ENCODE results near the gene CDH12. TPM values are rescaled to one million over a fixed set of nuclear protein-coding genes. Genes with fewer than 3 reads are reported as not detected.
"Not testable (repeated sequence)": the region's sequence is repeated elsewhere in the genome, so short reads cannot be mapped to it uniquely, and the experiment has no call there.

CDH12 gene
- total RNA-seq, 1 experiment from 2014 or later = not detected

GRCh38 chr5:22316294-22316693 lies 536.9 kb downstream of the CDH12 start:
- H4K20me1 ChIP-seq (ENCODE audit: control insufficient read depth, insufficient read depth, insufficient read length) = no peaks in the 10 kb centered on the region
- H4K5ac ChIP-seq (ENCODE audit: insufficient read length, low read depth, low read length) = no peak overlapping the region
- H3T11ph ChIP-seq (ENCODE audit: low read length) = no peak overlapping the region
- no peak overlapping the region for H2AFZ ChIP-seq (ENCODE audit: low read length)
- no peak overlapping the region for H3K27ac ChIP-seq (ENCODE audit: insufficient read length, low read depth, low read length)
- no peak overlapping the region for H2BK20ac ChIP-seq (ENCODE audit: low read depth, low read length, poor library complexity, severe bottlenecking)
- H3K9me3 ChIP-seq (ENCODE audit: control insufficient read depth, low read depth, low read length) = no peaks in the 10 kb centered on the region
- H2BK15ac ChIP-seq (ENCODE audit: low read depth, low read length) = no peak overlapping the region
- H3K23ac ChIP-seq (ENCODE audit: insufficient read length, low read depth, low read length) = no peak overlapping the region
- Mint-ChIP-seq H3K36me3 (ENCODE audit: insufficient read depth in 1 of 3, low read depth in 3 of 3) (no peaks in the 10 kb centered on the region), H3K9me3 (no peaks in the 10 kb centered on the region), H3K4me1 (no peaks in the 10 kb centered on the region), H3K27ac (no peak overlapping the region), H3K4me3 (no peak overlapping the region), H3K27me3 (ENCODE audit: low read depth) (no peaks in the 10 kb centered on the region)
- H2BK120ac ChIP-seq (ENCODE audit: low read depth, low read length, poor library complexity, severe bottlenecking) = no peak overlapping the region
- no peaks in the 10 kb centered on the region for H3K79me2 ChIP-seq (ENCODE audit: insufficient read depth, low read length)
- no peak overlapping the region for H3K14ac ChIP-seq (ENCODE audit: insufficient read depth, low read length)
- no peaks in the 10 kb centered on the region for H3K79me1 ChIP-seq (ENCODE audit: insufficient read depth, low read depth, low read length, poor library complexity, severe bottlenecking)
- no peak for TF ChIP-seq CTCF (conservative IDR thresholded peaks at IDR 0.05)
- no peak overlapping the region for H3K4ac ChIP-seq (ENCODE audit: low read depth, low read length)
- H2AK5ac ChIP-seq (ENCODE audit: insufficient read length, low read length) = no peak overlapping the region
- H4K8ac ChIP-seq (replicated peaks; ENCODE audit: insufficient read length, low read depth, low read length) = no peak overlapping the region
- H3K9ac ChIP-seq (ENCODE audit: extremely low read depth, insufficient read length, low read length) = no peak overlapping the region
- no peak overlapping the region for H2BK12ac ChIP-seq (ENCODE audit: insufficient read length, low read depth, low read length)
- H3K4me1 ChIP-seq (ENCODE audit: insufficient read depth, low read length) = no peaks in the 10 kb centered on the region
- DNase-seq = no peak
- H3K27me3 ChIP-seq (ENCODE audit: insufficient read depth, low read length) = no peaks in the 10 kb centered on the region
- H3K56ac ChIP-seq (ENCODE audit: insufficient read length, low read depth, low read length) = no peak overlapping the region
- H3K18ac ChIP-seq (ENCODE audit: insufficient read length, low read depth, low read length) = no peak overlapping the region
- no peak overlapping the region for H3K4me2 ChIP-seq (ENCODE audit: insufficient read depth, insufficient read length, low read length)
- no peak overlapping the region for H4K91ac ChIP-seq (ENCODE audit: insufficient read length, low read depth, low read length)
- H2BK5ac ChIP-seq (ENCODE audit: insufficient read length, low read length) = no peak overlapping the region
- no peaks in the 10 kb centered on the region for H3K23me2 ChIP-seq (ENCODE audit: insufficient read length, low read depth, low read length, poor library complexity, severe bottlenecking)

GRCh38 chr5:22315052-22315451 lies 538.1 kb downstream of the CDH12 start:
- H3K18ac ChIP-seq (ENCODE audit: insufficient read length, low read depth, low read length); H4K20me1 ChIP-seq (ENCODE audit: control insufficient read depth, insufficient read depth, insufficient read length); H2BK15ac ChIP-seq (ENCODE audit: low read depth, low read length); H3K23me2 ChIP-seq (ENCODE audit: insufficient read length, low read depth, low read length, poor library complexity, severe bottlenecking); H4K5ac ChIP-seq (ENCODE audit: insufficient read length, low read depth, low read length); H3K23ac ChIP-seq (ENCODE audit: insufficient read length, low read depth, low read length); H3T11ph ChIP-seq (ENCODE audit: low read length); H3K56ac ChIP-seq (ENCODE audit: insufficient read length, low read depth, low read length); DNase-seq; H3K79me1 ChIP-seq (ENCODE audit: insufficient read depth, low read depth, low read length, poor library complexity, severe bottlenecking); H3K27ac ChIP-seq (ENCODE audit: insufficient read length, low read depth, low read length); H3K27ac Mint-ChIP-seq; H3K4ac ChIP-seq (ENCODE audit: low read depth, low read length); H2BK12ac ChIP-seq (ENCODE audit: insufficient read length, low read depth, low read length); H3K36me3 Mint-ChIP-seq (ENCODE audit: insufficient read depth in 1 of 3, low read depth in 3 of 3); H2BK120ac ChIP-seq (ENCODE audit: low read depth, low read length, poor library complexity, severe bottlenecking); H3K27me3 ChIP-seq (ENCODE audit: insufficient read depth, low read length); H2BK5ac ChIP-seq (ENCODE audit: insufficient read length, low read length); H3K4me1 Mint-ChIP-seq; H4K91ac ChIP-seq (ENCODE audit: insufficient read length, low read depth, low read length); H3K9me3 Mint-ChIP-seq; H2AFZ ChIP-seq (ENCODE audit: low read length); H2AK5ac ChIP-seq (ENCODE audit: insufficient read length, low read length); H3K4me2 ChIP-seq (ENCODE audit: insufficient read depth, insufficient read length, low read length); H3K9ac ChIP-seq (ENCODE audit: extremely low read depth, insufficient read length, low read length); H2BK20ac ChIP-seq (ENCODE audit: low read depth, low read length, poor library complexity, severe bottlenecking); H3K79me2 ChIP-seq (ENCODE audit: insufficient read depth, low read length); H4K8ac ChIP-seq (replicated peaks; ENCODE audit: insufficient read length, low read depth, low read length); H3K27me3 Mint-ChIP-seq (ENCODE audit: low read depth); H3K14ac ChIP-seq (ENCODE audit: insufficient read depth, low read length); H3K4me3 Mint-ChIP-seq; H3K9me3 ChIP-seq (ENCODE audit: control insufficient read depth, low read depth, low read length); H3K4me1 ChIP-seq (ENCODE audit: insufficient read depth, low read length): not testable (repeated sequence)
- WGBS (ENCODE audit: extremely low coverage, insufficient read length, low lambda C conversion rate) = no CpG with 5 or more reads among the region's 15 CpGs
